CD14-positive monocyte (primary cell): ENCODE data around the gene SYPL1. TPM values are rescaled to one million over a fixed set of nuclear protein-coding genes. Genes with fewer than 3 reads are reported as not detected.

ENCODE experiments used
- DNase-seq, 3 donors: peaks; one replicate each; pipeline ENCODE4 v3.0.0-alpha.2; 2011 to 2022
- H2AFZ ChIP-seq: 2 replicates; pipeline ENCODE4 v1.6.0; 2012; ENCODE audit warnings: mild to moderate bottlenecking, low read depth, low read length, inconsistent platforms; ENCODE audit not compliant: insufficient read depth, poor library complexity, severe bottlenecking
- H3K27ac ChIP-seq, 2 donors: 1 replicate in 1 of 2; 2 replicates in 1 of 2; pipeline ENCODE4 v1.5.1; 2012 to 2013; ENCODE audit warnings: low read length in 2 of 2, control low read depth in 1 of 2, inconsistent platforms in 1 of 2, low read depth in 1 of 2, mild to moderate bottlenecking in 1 of 2
- H3K27me3 ChIP-seq, 2 donors: one replicate each; pipeline versions ENCODE4 v1.6.0 to v1.6.1; 2011 to 2013; ENCODE audit warnings: low read length in 2 of 2; ENCODE audit not compliant: control insufficient read depth in 2 of 2, insufficient read depth in 2 of 2
- H3K36me3 ChIP-seq, 2 donors: replicated peaks in 1 of 2; 1 replicate in 1 of 2; 2 replicates in 1 of 2; pipeline versions ENCODE4 v1.5.1 to v1.6.1; 2012 to 2013; ENCODE audit warnings: low read length in 2 of 2, control low read depth in 1 of 2, inconsistent platforms in 1 of 2, mild to moderate bottlenecking in 1 of 2; ENCODE audit not compliant: insufficient read depth in 2 of 2, control insufficient read depth in 1 of 2
- H3K4me1 ChIP-seq, 2 donors: 1 replicate in 1 of 2; 2 replicates in 1 of 2; pipeline versions ENCODE4 v1.5.1 to v1.6.1; 2012 to 2013; ENCODE audit warnings: low read length in 2 of 2, control low read depth in 1 of 2, inconsistent platforms in 1 of 2, mild to moderate bottlenecking in 1 of 2, moderate library complexity in 1 of 2; ENCODE audit not compliant: insufficient read depth in 2 of 2, control insufficient read depth in 1 of 2
- H3K4me2 ChIP-seq: replicated peaks from 2 replicates; pipeline ENCODE3; 2012; ENCODE audit warnings: low read length, moderate library complexity, mild to moderate bottlenecking; ENCODE audit not compliant: poor library complexity, severe bottlenecking; ENCODE audit errors: extremely low read depth
- H3K4me3 ChIP-seq, 3 experiments: fragments of 200-600 bp in 1 of 3; sonication (generic) in 1 of 3; replicated peaks in 1 of 3; 1 replicate in 2 of 3; 2 replicates in 1 of 3; pipeline ENCODE4 v1.5.1; 2011 to 2013; ENCODE audit warnings: low read length in 3 of 3, mild to moderate bottlenecking in 3 of 3, control low read depth in 2 of 3, low read depth in 2 of 3, inconsistent platforms in 1 of 3, moderate library complexity in 1 of 3
- H3K79me2 ChIP-seq: 2 replicates; pipeline ENCODE4 v1.6.0; 2012; ENCODE audit warnings: mild to moderate bottlenecking, control low read depth, inconsistent platforms, low read length, moderate library complexity; ENCODE audit not compliant: insufficient read depth
- H3K9ac ChIP-seq: 2 replicates; pipeline ENCODE4 v1.6.0; 2017; ENCODE audit warnings: low read length, mild to moderate bottlenecking; ENCODE audit not compliant: insufficient read depth, poor library complexity, severe bottlenecking
- H3K9me3 ChIP-seq, 2 donors: replicated peaks in 1 of 2; 1 replicate in 1 of 2; 2 replicates in 1 of 2; pipeline versions ENCODE4 v1.5.1 to v1.6.1; 2012 to 2013; ENCODE audit warnings: low read length in 2 of 2, control low read depth in 1 of 2; ENCODE audit not compliant: control insufficient read depth in 1 of 2, insufficient read depth in 1 of 2
- H4K20me1 ChIP-seq: 2 replicates; pipeline ENCODE4 v1.6.0; 2012; ENCODE audit warnings: mild to moderate bottlenecking, low read length, control low read depth, moderate library complexity; ENCODE audit not compliant: insufficient read depth
- H3K27ac Mint-ChIP-seq, 7 donors: one replicate each; pipeline ENCODE4 v1.8.0; 2020; ENCODE audit warnings: mild to moderate bottlenecking in 7 of 7, mixed read lengths in 7 of 7, moderate library complexity in 6 of 7, inconsistent platforms in 2 of 7
- H3K27me3 Mint-ChIP-seq, 3 donors: one replicate each; pipeline ENCODE4 v1.8.0; 2021 to 2022; ENCODE audit warnings: low read depth in 3 of 3, mild to moderate bottlenecking in 3 of 3, mixed read lengths in 3 of 3, moderate library complexity in 3 of 3, inconsistent platforms in 1 of 3
- H3K36me3 Mint-ChIP-seq, 2 donors: one replicate each; pipeline ENCODE4 v1.8.0; 2020; ENCODE audit warnings: mixed read lengths in 2 of 2, inconsistent platforms in 1 of 2, mild to moderate bottlenecking in 1 of 2
- H3K4me1 Mint-ChIP-seq: one replicate; pipeline ENCODE4 v1.8.0; 2020; ENCODE audit warnings: mild to moderate bottlenecking, mixed read lengths
- H3K4me3 Mint-ChIP-seq, 2 donors: one replicate each; pipeline ENCODE4 v1.8.0; 2020; ENCODE audit warnings: mild to moderate bottlenecking in 2 of 2, mixed read lengths in 2 of 2, moderate library complexity in 1 of 2
- H3K9me3 Mint-ChIP-seq, 7 donors: one replicate each; pipeline ENCODE4 v1.8.0; 2020 to 2022; ENCODE audit warnings: mixed read lengths in 7 of 7, mild to moderate bottlenecking in 6 of 7, moderate library complexity in 6 of 7, inconsistent platforms in 2 of 7
- WGBS: methylation state at CpG from one replicate; pipeline ENCODE4 v1.1.5; 2013; ENCODE audit warnings: missing lambda C conversion rate; ENCODE audit not compliant: insufficient coverage; 5-methylcytosine and 5-hydroxymethylcytosine counted together
- intact Hi-C, 2 donors: fragments of 100-400 bp; cut with micrococcal nuclease; formaldehyde crosslinking; loops; one replicate each; pipeline versions ENCODE4 v1.15.0 to v1.15.1; 2023
- polyA plus RNA-seq, 3 donors: library from polyadenylated mRNA; depleted of rRNA in 1 of 3; unstranded in 2 of 3; stranded (reverse) in 1 of 3; fragments of 300-500 nt in 2 of 3; fragments of >200 nt in 1 of 3; fragmentation: Illumina TruSeq in 2 of 3; gene quantifications; 1 replicate in 2 of 3; 2 replicates in 1 of 3; pipeline ENCODE4 v1.2.3, GENCODE V29; 2012 to 2021
- TF ChIP-seq, protein P1 (sequence below): fragments of 200-600 bp; IDR thresholded peaks from one replicate; pipeline ENCODE4 v1.8.0; 2022; ENCODE audit warnings: antibody characterized with exemption, mild to moderate bottlenecking

SYPL1 gene
- polyA plus RNA-seq, 3 donors = 22.3 to 82.1 (median 64.7) TPM

DNA sequence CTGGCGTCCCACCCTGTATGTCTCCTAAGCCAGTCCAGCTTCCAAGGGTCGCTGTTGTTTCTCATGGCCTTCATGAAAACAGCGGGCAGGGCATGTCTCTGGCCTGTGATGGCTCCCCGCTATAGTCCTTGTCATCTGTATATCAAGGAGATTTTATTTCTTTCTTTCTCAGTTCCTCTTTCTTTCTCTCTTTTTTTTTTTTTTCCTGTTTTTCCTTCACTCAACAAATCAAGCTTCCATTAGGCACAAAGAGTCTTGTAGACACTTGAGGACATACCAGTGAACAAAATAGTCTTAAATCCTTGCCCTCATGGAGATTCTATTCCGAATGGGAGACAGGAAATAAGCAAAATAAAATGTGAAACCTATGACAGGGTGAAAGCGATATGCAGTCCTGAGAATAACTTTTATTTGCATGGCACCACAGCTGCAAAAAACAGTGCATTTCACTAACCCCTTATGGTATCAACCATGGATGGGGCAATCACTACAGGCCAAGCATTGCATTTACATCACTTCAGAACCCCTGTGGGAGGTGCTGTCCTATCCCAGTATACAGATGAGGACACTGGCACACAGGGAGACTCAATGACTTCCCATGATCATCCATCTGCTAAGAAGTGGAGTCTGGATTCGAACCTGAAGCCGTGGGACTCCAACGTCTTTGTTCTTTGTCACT lies 50.7 kb downstream of the SYPL1 start:
- no peak overlapping the region for H3K4me3 Mint-ChIP-seq
- H3K79me2 ChIP-seq = no peaks in the 10 kb centered on the region
- no peaks in the 10 kb centered on the region for H3K9me3 Mint-ChIP-seq
- intact Hi-C loops = no loop called here
- no peak overlapping the region for H3K27ac ChIP-seq
- no peak overlapping the region for H3K4me2 ChIP-seq
- H3K27me3 Mint-ChIP-seq = peaks cover 7 to 15% (median 11%) of the 10 kb centered on the region in 3 donors
- H3K27me3 ChIP-seq = no peaks in the 10 kb centered on the region
- no peak overlapping the region for H3K9ac ChIP-seq
- 100% methylated on average over 1 of the region's 9 CpGs for WGBS
- H3K9me3 ChIP-seq = no peaks in the 10 kb centered on the region
- no peaks in the 10 kb centered on the region for H3K36me3 ChIP-seq
- TF ChIP-seq, protein P1, sequence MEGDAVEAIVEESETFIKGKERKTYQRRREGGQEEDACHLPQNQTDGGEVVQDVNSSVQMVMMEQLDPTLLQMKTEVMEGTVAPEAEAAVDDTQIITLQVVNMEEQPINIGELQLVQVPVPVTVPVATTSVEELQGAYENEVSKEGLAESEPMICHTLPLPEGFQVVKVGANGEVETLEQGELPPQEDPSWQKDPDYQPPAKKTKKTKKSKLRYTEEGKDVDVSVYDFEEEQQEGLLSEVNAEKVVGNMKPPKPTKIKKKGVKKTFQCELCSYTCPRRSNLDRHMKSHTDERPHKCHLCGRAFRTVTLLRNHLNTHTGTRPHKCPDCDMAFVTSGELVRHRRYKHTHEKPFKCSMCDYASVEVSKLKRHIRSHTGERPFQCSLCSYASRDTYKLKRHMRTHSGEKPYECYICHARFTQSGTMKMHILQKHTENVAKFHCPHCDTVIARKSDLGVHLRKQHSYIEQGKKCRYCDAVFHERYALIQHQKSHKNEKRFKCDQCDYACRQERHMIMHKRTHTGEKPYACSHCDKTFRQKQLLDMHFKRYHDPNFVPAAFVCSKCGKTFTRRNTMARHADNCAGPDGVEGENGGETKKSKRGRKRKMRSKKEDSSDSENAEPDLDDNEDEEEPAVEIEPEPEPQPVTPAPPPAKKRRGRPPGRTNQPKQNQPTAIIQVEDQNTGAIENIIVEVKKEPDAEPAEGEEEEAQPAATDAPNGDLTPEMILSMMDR = no peak
- H3K27ac Mint-ChIP-seq = peak overlapping the region in 1 of 7 donors; percentile 28
- no peak overlapping the region for H3K4me3 ChIP-seq
- DNase-seq = no peak
- H3K4me1 Mint-ChIP-seq = peaks cover 53% of the 10 kb centered on the region
- peaks cover 20 to 31% of the 10 kb centered on the region in 2 donors for H3K4me1 ChIP-seq
- no peak overlapping the region for H2AFZ ChIP-seq
- no peaks in the 10 kb centered on the region for H4K20me1 ChIP-seq
- H3K36me3 Mint-ChIP-seq = no peaks in the 10 kb centered on the region

GRCh38 chr7:106060394-106060920 lies 51.7 kb downstream of the SYPL1 start:
- Histone ChIP-seq H3K27ac (no peak overlapping the region), H3K9me3 (no peaks in the 10 kb centered on the region), H3K4me1 (peaks cover 20 to 31% of the 10 kb centered on the region in 2 donors), H3K79me2 (no peaks in the 10 kb centered on the region), H4K20me1 (no peaks in the 10 kb centered on the region), H3K9ac (no peak overlapping the region), H3K36me3 (no peaks in the 10 kb centered on the region), H3K4me3 (no peak overlapping the region), H3K4me2 (no peak overlapping the region), H2AFZ (no peak overlapping the region), H3K27me3 (peaks cover 0 to 5% of the 10 kb centered on the region in 2 donors)
- 98% methylated on average over 6 of the region's 7 CpGs for WGBS
- TF ChIP-seq, protein P1 = no peak
- H3K27me3 Mint-ChIP-seq = peaks cover 13 to 20% (median 16%) of the 10 kb centered on the region in 3 donors
- intact Hi-C loops = no loop called here
- peaks cover 53% of the 10 kb centered on the region for H3K4me1 Mint-ChIP-seq
- no peaks in the 10 kb centered on the region for H3K36me3 Mint-ChIP-seq
- no peak for DNase-seq
- no peaks in the 10 kb centered on the region for H3K9me3 Mint-ChIP-seq
- H3K4me3 Mint-ChIP-seq = no peak overlapping the region
- H3K27ac Mint-ChIP-seq = no peak overlapping the region
